RCC 7860 (cell line): ENCODE data around the gene RTCA.
"Not testable (repeated sequence)": the region's sequence is repeated elsewhere in the genome, so short reads cannot be mapped to it uniquely, and the experiment has no call there.

ENCODE experiments used
- DNase-seq: peaks from one replicate; pipeline ENCODE4 v3.0.0-alpha.2; 2015; ENCODE audit warnings: low spot score
- FAIRE-seq: peaks from 2 replicates; lab custom pipeline; 2012; peaks lifted over from hg19 to GRCh38; lab: Jason Lieb, UNC

RTCA gene

GRCh38 chr1:100304921-100305320 is 38.9 kb downstream of the RTCA start:
- FAIRE-seq = no peak
- DNase-seq = no peak

GRCh38 chr1:100305954-100306353 is 39.9 kb downstream of the RTCA start:
- no peak for FAIRE-seq
- no peak for DNase-seq

GRCh38 chr1:100306735-100307313 is 40.8 kb downstream of the RTCA start:
- no peak for FAIRE-seq
- DNase-seq = no peak

- DNase-seq (no peak), FAIRE-seq (peak; percentile 49)
Observed at GRCh38 chr1:100308777-100309176, 42.8 kb downstream of the RTCA start.

GRCh38 chr1:100309863-100310262 is 43.8 kb downstream of the RTCA start:
- FAIRE-seq = no peak
- DNase-seq = no peak

- DNase-seq (no peak), FAIRE-seq (no peak)
Observed at GRCh38 chr1:100313382-100313781, 47.4 kb downstream of the RTCA start.

- FAIRE-seq (no peak), DNase-seq (no peak)
Observed at GRCh38 chr1:100316622-100317021, 50.6 kb downstream of the RTCA start.

- no peak for FAIRE-seq
- no peak for DNase-seq
Observed at GRCh38 chr1:100320311-100321099, 54.5 kb downstream of the RTCA start.

- FAIRE-seq = no peak
- no peak for DNase-seq
Observed at GRCh38 chr1:100321100-100321493, 55.1 kb downstream of the RTCA start.

GRCh38 chr1:100321506-100321905 is 55.5 kb downstream of the RTCA start:
- DNase-seq (no peak), FAIRE-seq (no peak)

GRCh38 chr1:100322436-100323211 is 56.6 kb downstream of the RTCA start:
- DNase-seq = no peak
- peak; percentile 61 for FAIRE-seq

GRCh38 chr1:100323419-100324106 is 57.5 kb downstream of the RTCA start:
- no peak for DNase-seq
- no peak for FAIRE-seq

GRCh38 chr1:100325415-100326324 is 59.7 kb downstream of the RTCA start:
- DNase-seq (no peak), FAIRE-seq (no peak)

- not testable (repeated sequence) for DNase-seq, FAIRE-seq
Observed at GRCh38 chr1:100326325-100326670, 60.3 kb downstream of the RTCA start.

- FAIRE-seq = no peak
- DNase-seq = no peak
Observed at GRCh38 chr1:100328133-100328532, 62.1 kb downstream of the RTCA start.

- peak; percentile 50 for FAIRE-seq
- not testable (repeated sequence) for DNase-seq
Observed at GRCh38 chr1:100331146-100331545, 65.1 kb downstream of the RTCA start.

GRCh38 chr1:100332331-100332730 is 66.3 kb downstream of the RTCA start:
- FAIRE-seq (no peak), DNase-seq (no peak)

- no peak for FAIRE-seq
- DNase-seq = no peak
Observed at GRCh38 chr1:100335436-100335835, 69.4 kb downstream of the RTCA start.

GRCh38 chr1:100337878-100338277 is 71.9 kb downstream of the RTCA start:
- DNase-seq = not testable (repeated sequence)

GRCh38 chr1:100339735-100340134 is 73.7 kb downstream of the RTCA start:
- DNase-seq, FAIRE-seq: not testable (repeated sequence)

More at GRCh38 chr1:100337878-100338277, 71.9 kb downstream of the RTCA start:
- not testable (repeated sequence) for FAIRE-seq
